ENCODE data around the gene PGGHG.
A peak's percentile ranks its signal among the peaks of the same experiment; 100 is the strongest.
"Not testable (repeated sequence)": the region's sequence is repeated elsewhere in the genome, so short reads cannot be mapped to it uniquely, and the experiment has no call there.

Gene PGGHG

GRCh38 chr11:297586-298405 is 8.9 kb downstream of the PGGHG start:
- no peak for DNase-seq (ENCODE audit: low read depth in 2 of 2)

GRCh38 chr11:298406-299065 is 9.6 kb downstream of the PGGHG start:
- no peak for DNase-seq (ENCODE audit: low read depth in 2 of 2)

GRCh38 chr11:299081-299891 is 10.4 kb downstream of the PGGHG start, which contains the start of gene IFITM5:
TSS of gene IFITM5 (minus strand) at chr11:299526. CDS start at chr11:299490, 36 bp downstream.
- DNase-seq (ENCODE audit: low read depth in 2 of 2): no peak

GRCh38 chr11:299951-300735 is 11.2 kb downstream of the PGGHG start:
- DNase-seq (ENCODE audit: low read depth in 2 of 2): no peak

- DNase-seq (ENCODE audit: low read depth in 2 of 2): no peak
Measured at GRCh38 chr11:303363-303762, 14.4 kb downstream of the PGGHG start.

GRCh38 chr11:304061-304506 is 15.2 kb downstream of the PGGHG start:
- DNase-seq (ENCODE audit: low read depth in 2 of 2): no peak

GRCh38 chr11:304915-305843 is 16.3 kb downstream of the PGGHG start:
- no peak for DNase-seq (ENCODE audit: low read depth in 2 of 2)

GRCh38 chr11:305844-306211 is 16.9 kb downstream of the PGGHG start:
- no peak for DNase-seq (ENCODE audit: low read depth in 2 of 2)

GRCh38 chr11:306645-307371 is 17.9 kb downstream of the PGGHG start:
- DNase-seq (ENCODE audit: low read depth in 2 of 2): no peak

GRCh38 chr11:307766-308708 is 19.1 kb downstream of the PGGHG start, which contains the start of gene IFITM2:
TSS of gene IFITM2 (plus strand) at chr11:307816. CDS start at chr11:308193, 377 bp downstream.
- DNase-seq (ENCODE audit: low read depth in 2 of 2): peak in 1 of 2 experiments; percentile 37

GRCh38 chr11:308740-309665 is 20.1 kb downstream of the PGGHG start:
- not testable (repeated sequence) for DNase-seq (ENCODE audit: low read depth in 2 of 2)

GRCh38 chr11:309979-310572 is 21.1 kb downstream of the PGGHG start:
- DNase-seq (ENCODE audit: low read depth in 2 of 2): not testable (repeated sequence)

- DNase-seq (ENCODE audit: low read depth in 2 of 2): not testable (repeated sequence)
Measured at GRCh38 chr11:311013-311748, 22.3 kb downstream of the PGGHG start.

- peak in 1 of 2 experiments; percentile 21 for DNase-seq (ENCODE audit: low read depth in 2 of 2)
Measured at GRCh38 chr11:312092-312816, 23.3 kb downstream of the PGGHG start.

- no peak for DNase-seq (ENCODE audit: low read depth in 2 of 2)
Measured at GRCh38 chr11:313304-313786, 24.4 kb downstream of the PGGHG start.
